DOHH2 (cell line): ENCODE data around the gene CAND2.

Experiments used
- CTCF ChIP-seq: fragments of 200-600 bp; sonication (generic); IDR thresholded peaks from one replicate; pipeline ENCODE4 v1.5.1; 2014; ENCODE audit warnings: antibody characterized with exemption, mild to moderate bottlenecking, low read depth, low read length; ENCODE audit not compliant: poor library complexity, severe bottlenecking
- EZH2phosphoT487 ChIP-seq: fragments of 200-600 bp; sonication (generic); IDR thresholded peaks from 2 replicates; pipeline ENCODE4 v1.6.1; 2017; ENCODE audit warnings: borderline replicate concordance, mild to moderate bottlenecking, antibody characterized with exemption, low read length, moderate library complexity, mixed read lengths

GRCh38 chr3:12859840-12860239 is 63.4 kb downstream of the CAND2 start:
- no peak for TF ChIP-seq CTCF
- TF ChIP-seq EZH2phosphoT487, result no peak
